Daoy (cell line): ENCODE data around the gene PRAC1. TPM values are rescaled to one million over a fixed set of nuclear protein-coding genes. Genes with fewer than 3 reads are reported as not detected.
A peak's percentile ranks its signal among the peaks of the same experiment; 100 is the strongest.

ENCODE experiments used
- DNase-seq: peaks from one replicate; pipeline ENCODE4 v3.0.0-alpha.2; 2015; ENCODE audit warnings: low read depth
- total RNA-seq: library from RNA; depleted of rRNA; stranded (reverse); fragments of >200 nt; shearing (Covaris generic); gene quantifications from 2 replicates; pipeline ENCODE4 v1.2.3, GENCODE V29; 2014

The PRAC1 gene
- total RNA-seq, 1 experiment from 2014 or later = not detected

DNA sequence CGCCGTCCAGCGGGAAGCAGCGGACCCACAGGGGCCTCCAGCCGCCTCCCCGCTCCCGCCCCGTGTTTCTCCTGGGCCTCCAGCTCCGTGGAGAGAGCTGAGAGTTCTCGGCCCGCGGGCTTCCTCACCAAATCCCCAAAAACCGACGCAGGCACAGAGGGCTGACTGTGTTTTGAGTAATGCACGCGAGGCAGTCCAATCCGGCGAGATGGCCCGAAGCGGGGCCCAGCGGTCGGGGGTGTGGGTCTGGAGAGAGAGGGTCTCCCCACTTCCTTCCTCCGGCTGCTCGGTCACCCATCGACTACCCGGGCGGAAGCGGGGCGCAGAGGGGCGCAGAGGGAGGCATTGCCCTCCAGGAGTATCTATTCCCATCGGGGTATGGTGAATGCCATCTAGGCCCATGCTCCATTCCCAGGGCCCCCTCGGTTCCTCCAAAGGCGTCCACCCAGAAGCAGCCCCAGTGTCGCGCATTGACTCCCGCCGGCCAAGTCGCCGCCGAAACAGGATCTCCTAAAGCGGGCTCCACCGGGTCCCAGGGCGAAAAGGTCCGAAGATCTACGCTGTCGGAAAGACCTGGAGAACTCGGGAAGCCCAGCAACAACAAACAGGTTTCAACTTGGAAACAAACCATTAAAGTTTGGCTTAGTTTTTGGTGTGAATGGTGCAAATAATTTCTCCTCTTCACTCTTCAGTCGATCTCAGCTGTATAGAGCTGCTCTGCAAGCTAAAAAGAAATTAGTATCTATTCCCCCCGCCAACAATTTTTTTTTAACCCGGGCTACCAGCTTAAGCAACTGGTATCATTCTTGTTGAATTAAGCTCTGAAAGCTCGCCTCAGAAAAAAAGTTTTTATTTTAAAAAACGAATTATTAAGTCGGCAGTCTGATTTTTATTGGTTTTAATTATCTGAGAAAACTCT is 25.4 kb upstream of the PRAC1 start:
- DNase-seq = no peak

- no peak for DNase-seq
These were observed 24.7 kb upstream of the PRAC1 start for GRCh38 chr17:48746916-48747444.

GRCh38 chr17:48745381-48746275 is 23.3 kb upstream of the PRAC1 start:
- DNase-seq = no peak

DNA sequence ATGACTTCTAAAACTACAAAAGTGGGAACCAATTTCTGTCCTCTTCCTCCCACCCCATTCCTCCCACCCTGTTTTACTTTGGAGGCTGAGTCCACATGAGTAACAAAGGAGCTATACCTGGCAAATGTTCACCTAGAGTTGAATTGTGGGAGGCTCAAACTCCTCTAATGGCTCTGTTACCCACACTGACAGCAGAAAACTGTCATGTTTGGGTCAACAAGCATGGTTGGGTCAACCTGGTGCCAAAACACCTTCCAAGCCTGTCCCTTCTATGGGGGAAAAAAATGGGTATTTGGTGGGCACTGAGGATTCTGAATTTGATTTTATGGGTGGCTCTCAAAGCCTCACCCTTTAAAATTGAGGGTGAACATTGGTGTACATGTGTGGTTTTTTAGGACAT is 18.2 kb upstream of the PRAC1 start:
- DNase-seq = no peak

DNA sequence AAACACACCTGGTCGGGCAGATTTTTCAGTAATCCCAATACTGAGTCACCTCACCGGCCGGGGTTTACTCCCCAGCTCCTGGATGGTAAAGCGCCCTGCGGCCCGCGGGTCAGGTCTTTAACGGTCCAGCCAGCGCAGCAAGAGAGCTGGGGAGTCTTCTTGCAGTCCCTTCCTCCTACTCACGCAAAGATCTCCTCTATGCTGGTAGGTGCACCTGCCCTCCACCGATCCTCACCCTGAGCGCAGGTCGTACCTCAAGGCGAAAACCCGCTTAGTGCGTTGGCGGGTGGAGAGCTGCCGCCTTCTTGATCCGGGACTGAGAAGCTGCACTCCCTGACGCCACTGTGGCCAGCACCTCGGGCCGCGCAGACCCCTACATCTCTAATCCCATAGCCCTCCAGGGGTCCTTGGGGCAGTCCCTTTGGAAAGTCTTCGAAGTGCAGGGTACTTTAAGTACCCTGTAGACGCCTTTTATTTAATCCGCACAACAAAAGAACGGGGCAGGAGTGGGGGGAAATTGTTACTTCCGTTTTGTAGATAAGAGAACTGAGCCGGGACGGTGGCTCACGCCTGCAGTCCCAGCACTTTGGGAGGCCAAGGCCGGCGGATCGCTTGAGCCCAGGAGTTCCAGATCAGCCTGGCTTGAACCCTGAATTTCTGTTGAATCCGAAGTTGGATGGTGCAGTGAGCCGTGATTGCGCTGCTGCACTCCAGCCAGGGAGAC is 16.6 kb upstream of the PRAC1 start:
- DNase-seq = no peak

DNA sequence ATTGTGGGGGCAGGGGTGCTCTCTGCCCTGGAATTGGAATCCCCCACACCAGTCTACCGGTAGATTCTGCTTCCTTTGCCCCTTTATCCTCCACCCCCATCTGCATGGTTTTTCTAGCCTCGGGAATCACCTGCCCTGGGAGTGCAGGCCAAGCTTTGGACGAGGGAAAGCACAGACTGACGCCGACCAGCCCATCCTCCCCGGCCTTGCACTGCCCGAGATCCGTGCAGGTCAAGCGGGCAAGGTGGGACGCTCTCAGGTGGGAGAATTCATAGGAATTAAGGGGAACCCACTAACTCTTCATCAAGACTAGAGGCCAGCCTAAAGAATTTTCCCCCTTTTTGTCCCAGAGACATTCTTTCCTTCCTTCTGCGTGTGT is 16.1 kb upstream of the PRAC1 start:
- DNase-seq = no peak

- DNase-seq = no peak
These were observed 15.2 kb upstream of the PRAC1 start for GRCh38 chr17:48737330-48738043.

DNA sequence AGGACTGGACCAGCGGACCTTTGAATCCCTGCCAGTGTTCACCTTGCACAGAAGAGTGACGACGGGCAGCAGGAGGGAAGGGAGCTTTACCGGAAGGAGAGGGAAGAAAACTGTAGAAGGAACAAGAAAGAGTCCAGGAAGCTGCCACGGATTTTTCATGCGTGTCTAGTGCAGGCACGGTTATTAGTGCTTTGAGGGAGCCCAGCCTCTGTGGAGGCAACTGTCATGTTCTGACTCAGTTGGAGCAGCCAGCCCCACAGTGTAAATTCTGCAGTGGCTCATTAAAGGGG is 12.7 kb upstream of the PRAC1 start:
- DNase-seq = no peak

- no peak for DNase-seq
These were observed 12.2 kb upstream of the PRAC1 start for GRCh38 chr17:48734333-48735061.

GRCh38 chr17:48733632-48734328 is 11.5 kb upstream of the PRAC1 start:
- DNase-seq = no peak

- no peak for DNase-seq
These were observed 10.6 kb upstream of the PRAC1 start for GRCh38 chr17:48732688-48733629.

- DNase-seq = no peak
These were observed 9.0 kb upstream of the PRAC1 start for GRCh38 chr17:48731355-48731754.

GRCh38 chr17:48730240-48730550 is 7.9 kb upstream of the PRAC1 start:
- DNase-seq = no peak

- no peak for DNase-seq
These were observed 7.3 kb upstream of the PRAC1 start for GRCh38 chr17:48729335-48730239.

DNA sequence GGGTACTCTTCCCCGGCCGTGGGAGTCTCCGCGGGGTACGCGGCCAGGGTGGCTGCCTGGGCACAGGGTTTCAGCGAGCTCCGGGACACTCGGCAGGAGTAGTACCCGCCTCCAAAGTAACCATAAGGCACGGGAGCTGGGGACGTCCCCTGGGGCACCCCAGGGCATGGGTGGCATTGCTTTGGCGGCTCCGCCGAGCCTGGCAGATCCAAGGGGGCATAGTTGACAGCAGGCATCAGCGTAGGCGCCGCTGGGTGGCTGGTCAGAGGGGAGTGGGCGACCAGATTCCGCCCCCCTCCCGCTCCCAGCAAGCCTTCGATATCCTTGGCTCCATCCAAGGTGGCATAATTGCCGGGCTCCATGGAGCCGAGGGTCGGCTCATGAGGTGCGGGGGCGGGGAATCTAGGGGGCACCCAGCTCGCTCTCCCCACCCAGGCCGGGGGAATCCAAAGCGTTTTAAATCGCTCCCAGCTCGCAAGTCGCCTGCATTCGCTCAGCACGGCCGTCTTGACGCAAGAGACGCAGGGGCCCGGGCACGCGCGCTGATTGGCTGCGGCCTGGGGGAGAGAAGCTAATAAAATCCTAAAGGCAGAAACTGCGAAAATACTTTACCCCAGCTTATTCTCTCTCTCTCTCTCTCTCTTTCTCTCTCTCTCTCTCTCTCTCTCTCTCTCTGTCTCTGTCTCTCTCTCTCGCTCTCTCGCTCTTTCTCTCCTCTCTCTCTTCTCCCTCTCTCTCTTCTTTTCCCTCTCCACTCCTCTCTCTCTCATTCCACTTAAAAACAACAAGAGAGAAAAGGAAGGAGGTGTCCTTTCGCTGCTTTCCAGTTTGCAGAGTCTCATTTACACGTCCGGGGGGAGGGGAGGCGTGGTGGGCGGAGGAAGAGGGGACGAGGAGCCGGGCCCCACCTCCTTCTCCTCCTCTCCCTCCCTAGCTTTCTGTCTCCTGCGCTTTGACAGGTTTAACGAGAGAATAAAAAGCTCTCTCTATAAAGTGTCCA is 6.2 kb upstream of the PRAC1 start, which contains the start of gene HOXB13:
Gene HOXB13, minus strand, starts transcription at position 519 of the 1,000 bp plus-strand sequence. Its CDS starts 157 bp downstream, at position 362.
- peak; percentile 74 for DNase-seq

DNA sequence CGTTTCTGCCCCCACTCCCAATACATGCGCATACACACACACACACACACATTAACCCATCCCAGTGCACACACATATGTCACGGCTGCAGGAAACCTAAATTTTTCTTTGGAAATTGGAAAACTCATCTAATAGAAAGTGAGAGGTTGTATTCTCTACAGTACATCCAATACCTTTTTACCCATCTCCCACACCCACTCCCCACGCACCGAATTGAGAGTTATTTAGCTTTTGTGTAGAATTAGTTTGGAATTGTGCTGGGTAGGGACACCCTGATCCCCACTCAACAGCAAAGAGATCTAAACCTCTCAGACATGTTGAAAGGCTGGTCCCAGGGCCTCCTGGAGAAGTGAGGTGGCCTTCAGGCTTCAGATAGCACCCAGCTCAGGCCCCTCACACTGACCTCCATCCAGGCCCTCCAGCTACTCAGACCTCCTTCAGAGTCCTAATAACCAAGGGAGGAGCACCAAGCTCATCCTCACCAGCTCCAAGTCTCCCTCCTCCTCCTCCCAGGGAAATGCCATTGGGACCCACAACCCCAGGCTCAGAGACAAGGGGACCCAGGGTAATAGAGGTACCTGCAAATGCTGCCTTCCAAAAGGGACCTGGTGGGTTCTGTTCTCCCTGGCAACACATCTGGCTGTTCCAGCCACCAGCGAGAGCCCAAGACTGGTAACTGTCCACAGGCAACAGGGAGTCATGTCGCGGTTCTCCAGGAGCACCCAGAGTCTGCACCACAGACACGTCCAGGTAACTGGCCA is 5.3 kb upstream of the PRAC1 start:
- DNase-seq = no peak
